PC-9 (cell line): Measurements from ENCODE around the gene ABHD4. TPM values are rescaled to one million over a fixed set of nuclear protein-coding genes. Genes with fewer than 3 reads are reported as not detected.

ENCODE experiments used
- BruUV-seq: library from RNA; stranded (reverse); fragments of 400-500 nt; replicated peaks from 2 replicates; lab custom pipeline; 2021; lab: Mats Ljungman, UMichigan
- CTCF ChIA-PET: fragments of 300-600 bp; sonication (Branson Sonifier 250); formaldehyde crosslinking; loops from one replicate; lab custom pipeline; 2022; ENCODE audit warnings: antibody characterized with exemption; lab: Charles Lee
- POLR2A ChIA-PET: fragments of 300-600 bp; sonication (Branson Sonifier 250); formaldehyde crosslinking; loops from one replicate; lab custom pipeline; 2022; ENCODE audit warnings: antibody characterized with exemption; ENCODE audit not compliant: unreplicated experiment; lab: Charles Lee
- DNase-seq, 2 experiments: peaks; one replicate each; pipeline versions ENCODE4 v3.0.0 to v3.0.0-alpha.2; 2015 to 2022; ENCODE audit warnings: mixed read lengths in 1 of 2
- H2AFZ ChIP-seq: fragments of 200-600 bp; sonication (generic); 2 replicates; pipeline ENCODE4 v1.8.1; 2017; ENCODE audit warnings: antibody characterized with exemption
- H3F3A ChIP-seq: fragments of 200-600 bp; sonication (generic); 2 replicates; pipeline ENCODE4 v1.8.1; 2017; ENCODE audit warnings: antibody characterized with exemption, mild to moderate bottlenecking, low read depth; ENCODE audit not compliant: insufficient read depth
- H3K27ac ChIP-seq: fragments of 200-600 bp; sonication (generic); 2 replicates; pipeline ENCODE4 v1.6.1; 2016; ENCODE audit warnings: mixed run types
- H3K27me3 ChIP-seq: fragments of 200-600 bp; sonication (generic); 2 replicates; pipeline ENCODE4 v1.6.1; 2016; ENCODE audit warnings: low read depth, mixed run types; ENCODE audit not compliant: insufficient read depth
- H3K36me3 ChIP-seq: fragments of 200-600 bp; sonication (generic); 2 replicates; pipeline ENCODE4 v1.6.1; 2016; ENCODE audit warnings: low read depth, mixed run types
- H3K4me1 ChIP-seq: fragments of 200-600 bp; sonication (generic); replicated peaks from 2 replicates; pipeline ENCODE4 v1.6.1; 2016; ENCODE audit warnings: mixed run types; ENCODE audit not compliant: insufficient read depth
- H3K4me2 ChIP-seq: fragments of 200-600 bp; sonication (generic); 2 replicates; pipeline ENCODE4 v1.6.1; 2017; ENCODE audit warnings: mixed run types
- H3K4me3 ChIP-seq: fragments of 200-600 bp; sonication (generic); 2 replicates; pipeline ENCODE4 v1.6.1; 2016; ENCODE audit warnings: mixed run types
- H3K79me2 ChIP-seq: fragments of 200-600 bp; sonication (generic); 2 replicates; pipeline ENCODE4 v1.6.1; 2017; ENCODE audit warnings: low read depth, mixed run types
- H3K9me2 ChIP-seq: fragments of 200-600 bp; sonication (generic); 2 replicates; pipeline ENCODE4 v1.8.1; 2017; ENCODE audit warnings: mild to moderate bottlenecking; ENCODE audit not compliant: insufficient read depth
- H3K9me3 ChIP-seq: fragments of 200-600 bp; sonication (generic); 2 replicates; pipeline ENCODE4 v1.8.1; 2016; ENCODE audit warnings: low read depth; ENCODE audit not compliant: insufficient read depth
- H4K20me1 ChIP-seq: fragments of 200-600 bp; sonication (generic); 2 replicates; pipeline ENCODE4 v1.8.1; 2017; ENCODE audit not compliant: insufficient read depth
- EZH2 ChIP-seq: fragments of 200-600 bp; sonication (generic); IDR thresholded peaks from 2 replicates; pipeline ENCODE4 v1.8.0; 2017; ENCODE audit warnings: antibody characterized with exemption, low read depth
- intact Hi-C: fragments of 100-400 bp; cut with micrococcal nuclease; formaldehyde crosslinking; loops from one replicate; pipeline ENCODE4 v1.10.0; 2022; ENCODE audit not compliant: unreplicated experiment
- total RNA-seq: library from RNA; stranded (reverse); gene quantifications from 2 replicates; pipeline ENCODE4 v1.2.3, GENCODE V29; 2021
- TF ChIP-seq, protein P1 (sequence below): fragments of 200-600 bp; sonication (generic); conservative IDR thresholded peaks from 2 replicates; pipeline ENCODE4 v1.6.1; 2017; ENCODE audit warnings: mixed run types, antibody characterized with exemption, mild to moderate bottlenecking, moderate library complexity

The ABHD4 gene
- total RNA-seq, 1 experiment from 2014 or later = 83.2 TPM

DNA sequence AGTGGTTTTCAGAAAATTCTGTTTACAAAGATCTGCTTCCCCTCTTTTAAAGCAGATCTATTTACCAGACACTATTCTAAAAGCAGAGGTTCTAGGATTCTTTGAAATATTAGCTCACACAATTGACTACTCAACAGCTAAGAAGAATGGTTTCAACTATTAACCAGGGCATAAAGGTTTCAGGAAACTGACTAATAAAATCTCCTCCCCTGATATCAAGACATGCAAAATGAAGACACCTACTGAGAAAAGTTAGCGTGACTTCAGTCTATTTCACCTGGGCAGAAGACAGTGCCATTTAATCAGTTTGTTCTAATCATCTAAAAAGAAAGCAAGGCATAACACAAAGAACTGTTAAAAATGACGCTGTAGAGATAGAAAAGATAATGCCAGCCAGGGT, 31.3 kb upstream of the ABHD4 start:
- peaks cover 21% of the 10 kb centered on the region; the same call in 1 of the 2 replicates for H3K36me3 ChIP-seq

DNA sequence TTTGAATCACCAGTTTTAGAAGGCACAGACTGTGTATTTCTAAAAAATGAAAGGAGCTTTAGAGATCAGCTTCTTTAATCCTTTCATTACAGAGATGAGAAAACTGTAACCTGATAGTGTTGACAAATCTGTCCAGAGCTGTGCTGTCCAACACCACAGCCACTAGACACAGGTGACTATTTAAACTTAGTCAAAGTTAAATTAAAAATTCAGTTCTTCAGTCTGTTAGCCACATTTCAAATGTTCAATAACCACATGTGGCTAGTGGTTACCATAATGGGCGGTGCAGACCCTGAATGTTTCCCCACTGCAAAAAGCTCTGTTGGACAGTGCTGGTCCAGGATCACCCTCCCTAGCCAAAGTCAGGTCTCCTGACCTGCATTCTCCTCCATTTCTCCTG, 30.7 kb upstream of the ABHD4 start:
- Histone ChIP-seq H2AFZ (no peak overlapping the region), H3K4me2 (no peak overlapping the region), H3K9me2 (no peaks in the 10 kb centered on the region), H3K27ac (no peak overlapping the region), H3K4me1 (peaks cover 3% of the 10 kb centered on the region; the same call in 1 of the 2 replicates), H3K79me2 (peaks cover 20% of the 10 kb centered on the region), H3K36me3 (peaks cover 27% of the 10 kb centered on the region), H3F3A (peaks cover 11% of the 10 kb centered on the region; the same call in 1 of the 2 replicates), H3K27me3 (no peaks in the 10 kb centered on the region), H4K20me1 (no peaks in the 10 kb centered on the region), H3K9me3 (no peaks in the 10 kb centered on the region), H3K4me3 (no peak overlapping the region)
- BruUV-seq = no TSS peak
- intact Hi-C loops = no loop called here
- no peak for TF ChIP-seq EZH2
- TF ChIP-seq, protein P1, sequence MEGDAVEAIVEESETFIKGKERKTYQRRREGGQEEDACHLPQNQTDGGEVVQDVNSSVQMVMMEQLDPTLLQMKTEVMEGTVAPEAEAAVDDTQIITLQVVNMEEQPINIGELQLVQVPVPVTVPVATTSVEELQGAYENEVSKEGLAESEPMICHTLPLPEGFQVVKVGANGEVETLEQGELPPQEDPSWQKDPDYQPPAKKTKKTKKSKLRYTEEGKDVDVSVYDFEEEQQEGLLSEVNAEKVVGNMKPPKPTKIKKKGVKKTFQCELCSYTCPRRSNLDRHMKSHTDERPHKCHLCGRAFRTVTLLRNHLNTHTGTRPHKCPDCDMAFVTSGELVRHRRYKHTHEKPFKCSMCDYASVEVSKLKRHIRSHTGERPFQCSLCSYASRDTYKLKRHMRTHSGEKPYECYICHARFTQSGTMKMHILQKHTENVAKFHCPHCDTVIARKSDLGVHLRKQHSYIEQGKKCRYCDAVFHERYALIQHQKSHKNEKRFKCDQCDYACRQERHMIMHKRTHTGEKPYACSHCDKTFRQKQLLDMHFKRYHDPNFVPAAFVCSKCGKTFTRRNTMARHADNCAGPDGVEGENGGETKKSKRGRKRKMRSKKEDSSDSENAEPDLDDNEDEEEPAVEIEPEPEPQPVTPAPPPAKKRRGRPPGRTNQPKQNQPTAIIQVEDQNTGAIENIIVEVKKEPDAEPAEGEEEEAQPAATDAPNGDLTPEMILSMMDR = no peak
- CTCF ChIA-PET = interaction anchor here (0.6 kb wide), 1 partner anchor 390 kb away, joined by 5 read pairs; no protein-coding TSS in a partner anchor
- no peak for DNase-seq
- POLR2A ChIA-PET = no interaction called here

More for the DNA sequence above, 31.3 kb upstream of the ABHD4 start:
- H2AFZ ChIP-seq = no peak overlapping the region
- H3K79me2 ChIP-seq = peaks cover 20% of the 10 kb centered on the region
- intact Hi-C loops = no loop called here
- H3K27ac ChIP-seq = no peak overlapping the region
- ChIA-PET CTCF (no interaction called here), POLR2A (no interaction called here)
- H3K4me3 ChIP-seq = no peak overlapping the region
- no peaks in the 10 kb centered on the region for H3K9me2 ChIP-seq
- peaks cover 11% of the 10 kb centered on the region; the same call in 1 of the 2 replicates for H3F3A ChIP-seq
- H3K27me3 ChIP-seq = no peaks in the 10 kb centered on the region
- no peaks in the 10 kb centered on the region for H4K20me1 ChIP-seq
- peaks cover 9% of the 10 kb centered on the region; the same call in 1 of the 2 replicates for H3K4me1 ChIP-seq
- DNase-seq = no peak
- no peak for TF ChIP-seq EZH2
- TF ChIP-seq, protein P1 = no peak
- no TSS peak for BruUV-seq
- H3K9me3 ChIP-seq = no peaks in the 10 kb centered on the region
- no peak overlapping the region for H3K4me2 ChIP-seq

DNA sequence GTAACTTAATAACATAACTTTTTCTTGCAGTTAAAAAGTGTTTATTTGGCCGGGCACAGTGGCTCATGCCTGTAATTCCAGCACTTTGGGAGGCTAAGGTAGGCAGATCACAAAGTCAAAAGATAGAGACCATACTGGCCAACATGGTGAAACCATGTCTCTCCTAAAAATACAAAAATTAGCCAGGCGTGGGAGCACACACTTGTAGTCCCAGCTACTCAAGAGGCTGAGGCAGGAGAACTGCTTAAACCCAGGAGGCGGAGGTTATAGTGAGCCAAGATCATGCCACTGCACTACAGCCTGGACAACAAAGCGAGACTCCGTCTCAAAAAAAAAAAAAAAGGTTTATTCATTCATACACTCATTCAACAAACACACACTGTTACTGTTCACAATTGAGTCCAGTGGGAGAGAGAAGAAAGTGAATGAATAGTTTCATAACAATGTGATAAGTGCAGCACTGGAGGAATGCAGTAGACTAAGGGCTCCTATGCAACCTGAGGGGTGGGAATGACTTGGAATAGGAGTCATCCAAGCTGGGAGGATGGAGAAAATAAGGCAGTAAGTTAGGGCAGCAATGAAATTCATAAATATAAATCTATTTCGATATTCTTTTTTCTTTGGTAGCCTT, 28.9 kb upstream of the ABHD4 start:
- POLR2A ChIA-PET = no interaction called here
- H3F3A ChIP-seq = peaks cover 15% of the 10 kb centered on the region; the same call in 1 of the 2 replicates
- H3K9me2 ChIP-seq = no peaks in the 10 kb centered on the region
- H3K27me3 ChIP-seq = no peaks in the 10 kb centered on the region
- no peak overlapping the region for H3K4me2 ChIP-seq
- TF ChIP-seq EZH2 = no peak
- TF ChIP-seq, protein P1 = no peak
- no peaks in the 10 kb centered on the region for H3K9me3 ChIP-seq
- peaks cover 7% of the 10 kb centered on the region; the same call in 1 of the 2 replicates for H3K4me1 ChIP-seq
- intact Hi-C loops = no loop called here
- no peak overlapping the region for H3K4me3 ChIP-seq
- H3K79me2 ChIP-seq = peaks cover 20% of the 10 kb centered on the region
- no peak overlapping the region for H2AFZ ChIP-seq
- no TSS peak for BruUV-seq
- H4K20me1 ChIP-seq = no peaks in the 10 kb centered on the region
- no peak overlapping the region for H3K27ac ChIP-seq
- H3K36me3 ChIP-seq = peaks cover 30% of the 10 kb centered on the region
- CTCF ChIA-PET = interaction anchor here (0.6 to 2.0 kb wide), 2 partner anchors 84 to 124 kb away, joined by 3 to 10 read pairs; no protein-coding TSS in a partner anchor
- DNase-seq = no peak
